GM18861 (cell line): Measurements from ENCODE around the gene ZNF470.

ENCODE experiments used
- ATAC-seq: cut with Tn5 transposase; IDR thresholded peaks from one replicate; pipeline ENCODE4 v1.9.1; 2021; ENCODE audit not compliant: unreplicated experiment

The ZNF470 gene

DNA sequence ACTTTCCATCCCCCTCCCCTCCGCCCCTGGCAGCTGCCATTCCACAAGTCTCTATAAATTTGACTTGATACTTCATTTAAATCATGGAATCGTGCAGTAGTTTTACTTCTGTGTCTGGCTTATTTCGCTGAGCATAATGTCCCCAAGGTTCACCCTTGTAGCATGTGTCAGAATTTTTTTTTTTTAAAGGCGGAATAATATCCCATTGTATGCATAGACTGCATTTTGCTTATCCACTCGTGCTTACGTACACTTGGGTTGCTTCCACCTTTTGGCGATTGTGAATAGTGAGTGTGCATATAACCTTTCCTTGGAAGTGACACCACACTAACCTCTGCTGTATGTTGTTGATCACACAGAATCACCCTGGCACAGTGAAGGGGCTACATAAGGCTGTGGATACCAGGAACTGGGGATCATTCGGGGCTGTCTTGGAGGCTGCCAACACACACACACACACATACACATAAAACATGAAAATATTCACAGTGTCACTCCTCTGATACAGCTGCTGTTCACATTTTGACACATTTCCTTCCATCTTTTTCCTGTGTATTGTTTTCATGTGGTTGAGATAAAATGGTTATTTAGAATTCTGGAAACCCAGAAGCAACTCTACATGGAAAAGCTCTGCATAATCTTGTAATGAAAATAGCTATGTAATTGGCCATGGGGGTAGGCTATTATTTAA, 41.2 kb downstream of the ZNF470 start:
- ATAC-seq: no peak

DNA sequence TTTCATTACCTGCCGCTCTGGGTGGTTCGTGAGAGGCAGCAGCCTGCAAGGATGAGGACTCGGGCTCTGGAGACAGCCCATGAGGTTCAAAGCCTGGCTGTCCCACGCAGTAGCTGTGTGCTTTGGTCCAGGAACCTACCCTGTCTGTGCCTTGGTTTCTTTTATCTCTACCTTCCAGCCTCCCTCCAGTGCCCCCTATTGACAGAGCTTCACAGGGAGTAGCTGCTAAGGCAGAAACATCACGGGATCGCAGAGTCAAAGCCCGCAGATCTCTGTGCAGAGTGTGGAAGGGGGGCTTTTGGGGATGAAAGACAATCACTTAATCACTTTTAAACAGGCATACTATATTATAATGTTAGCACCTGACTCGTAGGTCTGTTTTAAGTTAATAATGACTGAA, 44.0 kb downstream of the ZNF470 start:
- ATAC-seq: no peak

DNA sequence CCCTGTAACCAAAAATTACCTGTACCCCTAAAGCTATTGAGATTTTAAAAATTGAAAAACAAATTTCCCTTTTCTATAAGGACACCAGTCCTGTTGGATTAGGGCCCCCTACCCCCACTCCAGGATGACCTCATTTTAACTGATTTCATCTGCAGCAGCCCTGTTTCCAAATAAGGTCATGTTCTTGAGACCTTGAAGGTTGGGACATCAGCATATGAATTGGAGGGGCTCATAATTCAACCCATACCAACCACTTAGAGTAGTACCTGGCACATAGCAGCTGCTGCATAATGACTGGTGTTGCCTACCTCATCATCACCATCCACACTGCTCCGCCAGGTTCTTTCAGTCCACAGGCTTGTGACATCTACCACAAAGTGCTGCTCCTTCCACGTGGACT, 45.5 kb downstream of the ZNF470 start:
- ATAC-seq: no peak

DNA sequence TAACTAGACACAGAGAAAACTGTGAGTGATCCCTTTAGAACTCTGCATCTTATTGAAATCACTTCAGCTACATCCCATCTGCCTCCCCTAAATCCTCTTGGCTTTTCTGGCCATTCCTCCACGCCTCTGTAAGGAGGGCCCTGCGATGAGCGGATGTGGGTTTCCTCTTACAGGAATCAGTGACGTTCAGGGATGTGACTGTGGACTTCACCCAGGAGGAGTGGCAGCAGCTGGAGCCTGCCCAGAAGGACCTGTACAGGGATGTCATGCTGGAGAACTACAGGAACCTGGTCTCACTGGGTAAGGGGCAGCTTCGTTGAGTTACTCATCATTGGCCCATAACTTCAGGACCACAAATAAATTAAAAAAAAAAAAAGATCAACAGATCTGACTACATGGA, 46.4 kb downstream of the ZNF470 start:
- ATAC-seq: no peak

DNA sequence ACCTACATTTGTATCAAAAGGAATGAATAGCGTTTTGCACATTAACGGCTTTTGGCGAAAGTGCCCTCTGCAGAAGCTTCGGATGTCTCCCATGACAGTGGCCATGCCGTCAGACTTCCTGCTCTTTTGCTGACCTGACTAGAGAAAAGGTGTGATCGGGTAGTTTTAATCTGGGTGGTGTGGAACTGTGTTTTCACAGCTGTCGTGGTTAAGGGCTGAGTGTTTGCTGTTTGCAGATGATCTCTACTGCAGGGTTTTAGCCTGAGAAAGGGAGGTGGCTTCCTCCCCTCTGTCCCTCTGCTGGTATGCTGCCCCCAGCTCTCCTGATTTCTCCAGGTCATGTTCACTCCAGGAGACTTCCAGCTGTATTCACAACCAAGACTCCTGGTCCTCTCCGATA, 50.3 kb downstream of the ZNF470 start:
- no peak for ATAC-seq

DNA sequence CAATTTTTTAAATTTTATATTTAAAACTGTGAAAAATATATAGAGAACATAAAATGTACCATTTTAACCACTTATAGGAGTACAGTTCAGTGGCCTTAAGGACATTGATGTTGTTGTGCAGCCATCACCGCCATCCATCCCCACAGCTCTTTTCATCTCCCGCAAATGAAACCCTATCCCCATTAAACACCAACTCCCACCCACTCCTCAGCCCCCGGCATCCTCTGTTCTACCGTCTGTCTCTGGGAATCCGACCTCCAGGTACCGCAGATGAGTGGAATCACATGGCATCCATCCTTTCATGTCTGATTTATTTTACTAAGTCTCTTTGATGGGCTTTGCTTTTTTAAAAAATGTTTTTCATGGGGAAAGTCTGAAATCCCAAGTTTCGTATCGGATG, 51.9 kb downstream of the ZNF470 start:
- no peak for ATAC-seq

DNA sequence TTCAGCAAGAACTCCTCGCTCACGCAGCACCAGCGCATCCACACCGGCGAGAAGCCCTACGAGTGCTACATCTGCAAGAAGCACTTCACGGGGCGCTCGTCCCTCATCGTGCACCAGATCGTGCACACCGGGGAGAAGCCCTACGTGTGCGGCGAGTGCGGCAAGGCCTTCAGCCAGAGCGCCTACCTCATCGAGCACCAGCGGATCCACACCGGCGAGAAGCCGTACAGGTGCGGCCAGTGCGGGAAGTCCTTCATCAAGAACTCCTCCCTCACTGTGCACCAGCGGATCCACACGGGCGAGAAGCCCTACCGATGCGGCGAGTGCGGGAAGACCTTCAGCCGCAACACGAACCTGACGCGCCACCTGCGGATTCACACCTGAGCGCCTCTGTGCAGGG, 55.1 kb downstream of the ZNF470 start:
- no peak for ATAC-seq

DNA sequence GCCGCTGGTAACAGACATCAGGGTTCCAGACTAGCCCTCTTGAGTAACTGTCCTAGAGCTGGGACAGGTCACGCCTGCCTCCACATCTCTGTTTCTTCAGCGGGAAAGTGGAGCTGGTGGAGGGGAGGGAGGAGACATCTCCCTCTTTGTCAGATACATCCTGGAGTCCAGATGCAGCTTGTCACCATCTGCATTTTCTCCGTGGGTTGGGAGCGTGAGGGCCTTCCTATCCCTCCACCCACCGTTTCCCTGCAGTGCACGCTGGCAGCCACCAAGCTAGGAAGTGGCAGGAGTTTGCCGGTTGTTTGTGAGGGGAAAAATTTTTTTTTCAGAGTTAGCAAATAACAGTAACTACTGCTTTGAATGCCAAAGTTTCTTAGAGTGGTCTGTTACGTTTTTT, 55.7 kb downstream of the ZNF470 start:
- ATAC-seq: no peak

DNA sequence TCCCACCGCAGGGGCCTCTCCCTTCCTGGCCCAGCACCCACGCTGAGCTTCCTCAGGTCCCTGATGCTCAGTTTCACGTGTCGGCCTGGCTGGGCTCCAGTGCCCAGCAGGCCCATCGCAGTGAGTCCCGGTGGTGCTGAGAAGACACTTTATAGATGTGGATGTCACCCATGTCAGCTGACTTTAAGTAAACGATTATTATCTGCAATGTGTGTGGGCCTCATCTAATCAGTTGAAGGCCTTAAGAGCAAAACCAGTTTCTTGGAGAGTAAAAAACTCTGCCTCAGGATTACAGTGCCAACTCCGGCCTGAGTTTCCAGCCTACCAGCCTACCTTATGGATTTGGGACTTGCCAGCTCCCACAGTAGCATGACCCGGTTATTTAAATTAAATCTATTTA, 58.4 kb downstream of the ZNF470 start:
- no peak for ATAC-seq

DNA sequence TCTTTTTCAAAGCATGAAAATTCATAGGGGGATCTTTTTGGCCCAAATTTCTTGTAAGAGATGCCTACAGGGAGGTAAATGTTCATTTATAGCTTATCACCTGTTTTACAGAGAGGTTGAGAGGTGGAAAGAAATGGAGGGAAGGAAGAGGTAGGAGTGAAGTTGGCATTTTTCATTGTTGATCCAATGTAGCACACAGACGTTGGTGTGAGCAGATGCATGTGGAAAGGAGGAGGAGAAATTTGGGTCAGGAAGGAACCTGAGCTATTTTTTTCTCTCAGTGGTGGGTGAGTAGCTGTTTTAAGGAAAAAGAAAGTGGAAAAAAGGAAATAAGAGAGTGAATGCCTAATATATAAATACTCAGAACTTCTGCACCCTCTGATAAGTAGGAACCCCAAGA, 65.8 kb downstream of the ZNF470 start:
- no peak for ATAC-seq

DNA sequence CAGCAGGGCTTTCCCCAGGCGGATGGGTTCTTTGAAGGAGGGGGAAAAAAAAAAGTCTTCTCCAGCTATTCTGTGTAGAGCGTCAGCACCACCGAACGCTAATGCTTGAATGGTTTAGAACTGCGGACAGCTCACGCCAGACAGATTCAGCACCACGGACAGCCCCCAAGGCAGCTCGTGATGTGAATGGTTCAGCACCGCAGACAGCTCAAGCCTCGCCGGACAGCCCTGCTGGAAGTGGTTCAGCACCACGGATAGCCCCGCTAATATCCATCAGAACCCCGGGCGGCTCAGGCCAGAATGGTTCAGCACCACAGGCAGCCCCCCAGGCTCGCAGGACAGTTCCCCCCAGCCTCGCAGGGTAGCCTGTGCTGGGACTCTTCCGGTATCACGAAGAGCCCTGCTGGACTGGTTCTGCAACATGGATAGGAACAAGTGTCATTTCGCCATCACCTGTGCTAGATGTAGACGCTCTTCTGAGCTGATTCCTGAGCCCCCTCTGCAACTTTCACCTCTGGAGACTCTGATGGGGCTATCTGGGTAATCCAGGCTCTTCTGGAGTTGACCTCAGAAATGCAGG, 70.8 kb downstream of the ZNF470 start:
- no peak for ATAC-seq
